ENCODE results near the gene NALCN. TPM values are rescaled to one million over a fixed set of nuclear protein-coding genes. Genes with fewer than 3 reads are reported as not detected.

The NALCN gene
- total and polyA plus RNA-seq, 10 donors, result 0.02 to 0.13 (median 0.09) TPM; not detected in 2

DNA sequence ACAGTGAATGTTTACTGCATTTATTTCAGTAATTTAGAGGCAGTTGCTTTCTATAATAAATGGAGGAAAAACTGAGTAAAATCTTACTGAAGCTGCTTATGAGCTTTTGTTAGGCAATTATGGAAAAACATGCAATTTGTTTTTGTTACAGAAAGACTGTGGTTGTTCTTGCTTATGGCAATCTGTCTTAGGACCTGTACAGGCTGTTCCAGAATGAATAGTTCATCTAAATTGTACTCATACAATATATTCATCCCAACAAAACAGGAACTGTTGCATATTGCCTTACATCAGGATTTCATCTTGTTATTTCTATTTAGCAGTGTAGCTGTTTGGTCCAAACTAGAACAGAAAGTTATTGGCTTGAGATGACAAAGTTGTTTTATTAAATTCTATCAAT, 199.2 kb downstream of the NALCN start:
- H3K4me3 ChIP-seq, result no peak overlapping the region
- no peaks in the 10 kb centered on the region for H3K27me3 ChIP-seq (replicated peaks in 1 of 7)
- no peaks in the 10 kb centered on the region for H3K36me3 ChIP-seq
- H3K27ac ChIP-seq, result no peak overlapping the region
- DNase-seq, result no peak
- TF ChIP-seq POLR2A (IDR thresholded peaks at IDR 0.05) (no peak), POLR2AphosphoS5 (IDR thresholded peaks at IDR 0.05) (no peak)
- no peaks in the 10 kb centered on the region for H3K4me1 ChIP-seq
- H3K9me3 ChIP-seq, result no peaks in the 10 kb centered on the region
- intact Hi-C loops (cut with DNase I; ENCODE audit: low total_unique reads), result no loop called here

DNA sequence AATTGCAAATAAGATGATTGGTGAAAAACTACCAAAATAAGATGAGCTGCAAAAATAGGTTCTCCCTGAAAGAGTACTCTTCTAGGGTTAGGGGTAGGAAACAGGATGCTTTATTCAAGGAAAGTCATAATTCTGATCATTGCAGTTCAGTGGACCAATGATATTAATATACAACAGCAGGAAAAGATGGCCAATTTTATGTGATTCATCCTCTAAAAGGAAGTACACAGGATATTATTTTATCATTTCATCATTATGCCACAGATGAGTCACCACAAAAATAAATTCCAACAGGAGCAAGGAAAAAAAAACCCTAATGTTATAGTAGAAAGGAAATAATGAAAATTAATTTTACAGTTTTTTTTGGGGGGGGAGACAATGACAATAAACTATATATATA, 205.0 kb downstream of the NALCN start:
- no peak for DNase-seq
- Histone ChIP-seq H3K9me3 (peaks cover 0 to 5% (median 0%) of the 10 kb centered on the region in 8 donors), H3K36me3 (no peaks in the 10 kb centered on the region), H3K4me3 (no peak overlapping the region), H3K4me1 (no peaks in the 10 kb centered on the region), H3K27ac (no peak overlapping the region), H3K27me3 (replicated peaks in 1 of 7) (no peaks in the 10 kb centered on the region)
- TF ChIP-seq, protein P1, sequence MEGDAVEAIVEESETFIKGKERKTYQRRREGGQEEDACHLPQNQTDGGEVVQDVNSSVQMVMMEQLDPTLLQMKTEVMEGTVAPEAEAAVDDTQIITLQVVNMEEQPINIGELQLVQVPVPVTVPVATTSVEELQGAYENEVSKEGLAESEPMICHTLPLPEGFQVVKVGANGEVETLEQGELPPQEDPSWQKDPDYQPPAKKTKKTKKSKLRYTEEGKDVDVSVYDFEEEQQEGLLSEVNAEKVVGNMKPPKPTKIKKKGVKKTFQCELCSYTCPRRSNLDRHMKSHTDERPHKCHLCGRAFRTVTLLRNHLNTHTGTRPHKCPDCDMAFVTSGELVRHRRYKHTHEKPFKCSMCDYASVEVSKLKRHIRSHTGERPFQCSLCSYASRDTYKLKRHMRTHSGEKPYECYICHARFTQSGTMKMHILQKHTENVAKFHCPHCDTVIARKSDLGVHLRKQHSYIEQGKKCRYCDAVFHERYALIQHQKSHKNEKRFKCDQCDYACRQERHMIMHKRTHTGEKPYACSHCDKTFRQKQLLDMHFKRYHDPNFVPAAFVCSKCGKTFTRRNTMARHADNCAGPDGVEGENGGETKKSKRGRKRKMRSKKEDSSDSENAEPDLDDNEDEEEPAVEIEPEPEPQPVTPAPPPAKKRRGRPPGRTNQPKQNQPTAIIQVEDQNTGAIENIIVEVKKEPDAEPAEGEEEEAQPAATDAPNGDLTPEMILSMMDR (IDR thresholded peaks at IDR 0.05 in 8 of 11, conservative IDR thresholded peaks at IDR 0.05 in 3 of 11), result no peak
- TF ChIP-seq POLR2A (IDR thresholded peaks at IDR 0.05) (no peak), POLR2AphosphoS5 (IDR thresholded peaks at IDR 0.05) (no peak)
- intact Hi-C loops (cut with DNase I; ENCODE audit: low total_unique reads), result no loop called here

DNA sequence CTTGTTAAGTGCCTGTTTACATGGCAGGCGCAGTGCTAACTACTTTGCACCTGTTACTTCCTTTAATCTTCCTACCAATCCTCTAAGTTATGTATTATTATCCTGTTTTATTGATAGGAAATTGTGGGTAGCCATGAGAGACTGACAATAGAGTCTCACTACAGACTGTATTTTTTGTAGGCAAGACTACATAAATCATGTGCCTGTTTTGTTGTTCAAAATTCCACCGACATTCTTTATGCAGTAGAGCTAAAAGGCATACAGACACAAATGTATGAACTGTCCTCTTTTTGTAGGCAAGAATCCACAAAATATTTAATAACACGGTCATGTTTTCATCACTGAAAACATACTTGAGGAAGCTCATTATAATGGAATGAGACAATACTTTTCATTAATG, 205.5 kb downstream of the NALCN start:
- WGBS, 5 donors, result 78 to 92% (median 81%) methylated on average over 3 of the region's 3 CpGs
- TF ChIP-seq POLR2A (IDR thresholded peaks at IDR 0.05), result no peak
- no peak for TF ChIP-seq POLR2AphosphoS5 (IDR thresholded peaks at IDR 0.05)
- TF ChIP-seq, protein P1 (IDR thresholded peaks at IDR 0.05 in 8 of 11, conservative IDR thresholded peaks at IDR 0.05 in 3 of 11), result no peak
- Histone ChIP-seq H3K27me3 (replicated peaks in 1 of 7) (no peaks in the 10 kb centered on the region), H3K4me3 (no peak overlapping the region), H3K4me1 (no peaks in the 10 kb centered on the region), H3K9me3 (peaks cover 0 to 5% (median 0%) of the 10 kb centered on the region in 8 donors), H3K36me3 (no peaks in the 10 kb centered on the region), H3K27ac (no peak overlapping the region)
- no peak for DNase-seq
- intact Hi-C loops (cut with DNase I; ENCODE audit: low total_unique reads), result no loop called here

DNA sequence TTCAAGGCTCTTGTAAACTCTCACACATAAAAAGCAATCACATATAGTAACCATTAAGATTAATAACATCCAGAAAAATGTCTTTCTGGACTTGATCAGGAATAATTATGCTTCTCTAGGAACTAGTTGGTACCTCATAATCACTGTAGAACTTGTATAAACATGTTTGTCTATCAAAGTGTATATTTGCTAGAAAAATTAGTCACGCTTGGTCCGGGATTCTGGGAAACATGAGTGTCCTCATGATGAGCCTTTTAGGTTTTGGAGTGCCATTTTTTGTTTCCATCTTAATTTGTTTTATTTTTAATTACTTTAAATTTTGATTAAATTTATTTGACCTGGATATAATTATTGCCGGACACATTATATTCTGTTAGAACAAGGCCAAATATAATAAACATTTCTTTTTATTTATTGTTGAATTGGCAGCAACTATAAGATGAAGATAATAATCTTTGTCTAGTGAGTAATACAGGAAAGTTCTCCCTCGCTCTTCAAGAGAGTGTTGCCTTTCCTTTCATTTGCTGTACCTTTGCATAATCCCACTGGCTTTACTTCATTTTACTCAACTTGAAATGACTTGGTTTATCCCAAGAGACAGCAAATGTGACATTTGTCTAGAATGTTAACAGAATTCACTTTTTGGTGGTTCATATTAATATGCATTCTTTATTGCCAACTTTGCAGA, 207.0 kb downstream of the NALCN start:
- no peaks in the 10 kb centered on the region for H3K36me3 ChIP-seq
- no peaks in the 10 kb centered on the region for H3K4me1 ChIP-seq
- H3K27me3 ChIP-seq (replicated peaks in 1 of 7), result no peaks in the 10 kb centered on the region
- H3K9me3 ChIP-seq, result peaks cover 0 to 5% (median 0%) of the 10 kb centered on the region in 8 donors
- no peak overlapping the region for H3K27ac ChIP-seq
- intact Hi-C loops (cut with DNase I; ENCODE audit: low total_unique reads), result no loop called here
- DNase-seq, result no peak
- TF ChIP-seq POLR2AphosphoS5 (IDR thresholded peaks at IDR 0.05), result no peak
- TF ChIP-seq POLR2A (IDR thresholded peaks at IDR 0.05), result no peak
- TF ChIP-seq, protein P1 (IDR thresholded peaks at IDR 0.05 in 8 of 11, conservative IDR thresholded peaks at IDR 0.05 in 3 of 11), result no peak
- 75 to 95% (median 90%) methylated on average over 4 of the region's 4 CpGs for WGBS, 5 donors
- no peak overlapping the region for H3K4me3 ChIP-seq
